ENCODE measurements around the gene SH3TC1.

SH3TC1 gene

DNA sequence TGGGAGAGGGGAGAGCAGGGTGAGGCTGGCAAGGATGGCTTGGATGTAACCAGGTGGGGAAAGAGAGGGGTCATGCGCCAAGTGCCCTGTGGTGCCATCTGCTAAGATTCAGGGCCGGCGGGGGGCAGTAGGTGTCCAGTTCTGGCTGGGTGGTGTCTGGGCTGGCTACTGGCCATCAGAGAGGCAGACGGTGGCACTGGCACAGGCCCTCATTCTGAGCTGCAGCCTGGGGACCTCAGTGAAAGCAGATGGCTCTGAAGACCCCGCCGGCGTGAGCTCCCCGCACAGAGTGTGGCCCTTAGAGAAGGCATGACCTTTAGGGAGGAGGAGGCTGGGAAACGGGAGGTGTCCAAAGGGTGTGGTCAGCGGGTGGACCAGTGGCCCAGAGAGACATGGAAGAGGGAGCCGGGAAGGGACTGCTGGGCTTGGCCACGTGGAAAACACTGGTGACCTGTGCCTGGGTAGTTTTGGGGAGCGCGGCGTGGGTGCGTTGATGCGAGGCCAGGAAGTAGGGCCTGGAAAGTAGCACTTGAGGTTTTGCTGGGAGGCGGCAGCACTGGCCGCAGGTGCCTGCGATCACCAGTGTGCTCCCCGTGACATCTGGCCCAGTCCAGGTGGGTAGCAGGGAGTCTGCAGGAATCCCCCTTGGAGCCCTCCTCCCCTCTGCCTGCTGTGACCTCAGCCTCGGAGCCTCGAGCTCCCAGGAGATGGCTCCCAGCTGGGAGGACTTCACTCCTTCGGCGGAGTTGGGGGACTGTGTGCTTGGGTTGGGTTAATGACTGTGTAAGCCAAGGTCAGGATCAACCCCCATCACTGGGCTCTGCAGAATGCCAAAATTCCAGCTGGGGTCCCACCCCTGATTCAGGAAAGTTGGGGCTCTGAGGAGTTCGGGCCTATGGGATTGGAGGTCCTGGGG, 9.3 kb upstream of the SH3TC1 start:
- DNase-seq (ENCODE audit: low read depth) = no peak
- TF ChIP-seq, protein P1, sequence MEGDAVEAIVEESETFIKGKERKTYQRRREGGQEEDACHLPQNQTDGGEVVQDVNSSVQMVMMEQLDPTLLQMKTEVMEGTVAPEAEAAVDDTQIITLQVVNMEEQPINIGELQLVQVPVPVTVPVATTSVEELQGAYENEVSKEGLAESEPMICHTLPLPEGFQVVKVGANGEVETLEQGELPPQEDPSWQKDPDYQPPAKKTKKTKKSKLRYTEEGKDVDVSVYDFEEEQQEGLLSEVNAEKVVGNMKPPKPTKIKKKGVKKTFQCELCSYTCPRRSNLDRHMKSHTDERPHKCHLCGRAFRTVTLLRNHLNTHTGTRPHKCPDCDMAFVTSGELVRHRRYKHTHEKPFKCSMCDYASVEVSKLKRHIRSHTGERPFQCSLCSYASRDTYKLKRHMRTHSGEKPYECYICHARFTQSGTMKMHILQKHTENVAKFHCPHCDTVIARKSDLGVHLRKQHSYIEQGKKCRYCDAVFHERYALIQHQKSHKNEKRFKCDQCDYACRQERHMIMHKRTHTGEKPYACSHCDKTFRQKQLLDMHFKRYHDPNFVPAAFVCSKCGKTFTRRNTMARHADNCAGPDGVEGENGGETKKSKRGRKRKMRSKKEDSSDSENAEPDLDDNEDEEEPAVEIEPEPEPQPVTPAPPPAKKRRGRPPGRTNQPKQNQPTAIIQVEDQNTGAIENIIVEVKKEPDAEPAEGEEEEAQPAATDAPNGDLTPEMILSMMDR (conservative IDR thresholded peaks at IDR 0.05; ENCODE audit: control insufficient read depth, insufficient read depth, low read depth, low read length) = no peak
- no peak overlapping the region for H3K4me3 ChIP-seq (ENCODE audit: control insufficient read depth, low read depth, low read length)

DNA sequence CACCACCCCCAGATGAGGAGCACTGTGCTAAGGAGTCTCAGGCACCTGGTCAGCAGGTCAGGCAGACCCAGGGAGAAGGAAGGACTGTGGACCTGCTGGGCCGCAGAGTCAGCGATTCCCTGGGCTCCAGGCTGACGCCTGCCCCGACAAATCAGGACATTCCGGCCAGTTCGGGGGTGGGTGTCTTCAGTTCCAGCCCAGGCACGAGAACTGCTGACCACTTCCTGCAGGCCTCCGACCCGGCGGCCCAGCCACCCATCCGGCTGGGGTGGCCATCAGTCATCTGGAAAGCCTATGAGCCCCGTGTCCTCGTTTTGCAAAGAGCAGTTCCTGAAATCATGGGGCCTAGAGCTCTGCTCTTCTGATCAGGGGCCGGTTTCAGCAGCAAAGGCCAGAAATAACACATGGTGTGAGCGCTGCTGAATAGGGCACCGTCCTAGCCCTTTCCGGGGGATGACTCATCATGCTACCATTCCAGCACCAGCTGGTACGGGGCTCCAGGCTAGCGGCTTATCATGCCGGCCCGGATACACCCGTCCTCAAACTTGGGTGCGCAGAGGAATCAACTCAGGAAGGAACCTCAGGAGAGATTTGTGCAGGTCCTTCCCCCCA, 7.8 kb upstream of the SH3TC1 start:
- TF ChIP-seq, protein P1 (conservative IDR thresholded peaks at IDR 0.05; ENCODE audit: control insufficient read depth, insufficient read depth, low read depth, low read length) = no peak
- peak; percentile 53 for DNase-seq (ENCODE audit: low read depth)
- H3K4me3 ChIP-seq (ENCODE audit: control insufficient read depth, low read depth, low read length) = no peak overlapping the region

DNA sequence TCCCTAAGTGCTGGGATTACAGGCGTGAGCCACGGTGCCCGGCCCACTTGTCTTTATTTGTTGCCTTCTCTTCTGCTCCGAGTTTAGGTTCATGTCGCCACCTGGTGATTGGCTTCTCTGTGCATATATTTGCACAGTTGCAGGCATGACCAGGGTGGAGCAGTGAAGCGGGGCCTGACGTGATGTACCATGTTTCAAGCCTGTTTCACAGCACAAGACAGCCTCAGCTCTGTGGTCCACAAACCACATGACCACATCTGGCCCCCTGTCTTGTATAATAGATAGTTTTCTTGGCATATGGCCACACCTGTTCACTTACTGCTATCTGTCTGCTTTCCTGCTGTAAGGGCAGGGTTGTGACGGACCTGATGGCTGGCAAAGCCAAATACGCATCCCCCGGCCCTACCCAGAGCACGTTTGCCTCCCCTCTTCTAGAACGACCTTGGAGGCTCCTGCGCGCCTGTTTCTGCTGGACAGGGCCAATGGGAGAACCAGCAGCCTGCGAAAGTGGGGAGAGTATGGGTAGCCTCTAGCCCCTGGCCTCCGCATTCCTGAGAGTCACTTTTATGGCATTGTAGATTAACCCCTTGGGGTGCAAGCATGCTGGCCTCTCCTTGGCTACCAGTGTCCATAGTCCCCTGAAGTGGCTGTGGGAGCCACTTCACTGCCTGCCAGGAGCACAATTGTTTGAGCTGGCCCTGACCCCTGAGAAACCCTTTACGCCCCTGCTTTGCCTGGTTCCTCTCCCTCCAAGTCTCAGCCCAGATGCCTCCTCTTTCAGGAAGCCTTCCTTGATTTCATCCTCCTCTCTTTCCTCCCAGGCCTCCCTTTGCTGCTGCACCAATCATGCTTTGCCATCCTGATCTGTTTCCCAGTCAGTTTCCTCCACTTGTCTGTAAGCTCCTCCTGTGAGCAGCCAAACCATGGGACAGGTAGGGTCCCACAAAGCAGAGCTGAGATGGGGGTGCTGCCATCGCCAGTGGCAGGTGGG, 6.0 kb upstream of the SH3TC1 start:
- peak; percentile 60 for DNase-seq (ENCODE audit: low read depth)
- TF ChIP-seq, protein P1 (conservative IDR thresholded peaks at IDR 0.05; ENCODE audit: control insufficient read depth, insufficient read depth, low read depth, low read length) = peak; percentile 29
- no peak overlapping the region for H3K4me3 ChIP-seq (ENCODE audit: control insufficient read depth, low read depth, low read length)

DNA sequence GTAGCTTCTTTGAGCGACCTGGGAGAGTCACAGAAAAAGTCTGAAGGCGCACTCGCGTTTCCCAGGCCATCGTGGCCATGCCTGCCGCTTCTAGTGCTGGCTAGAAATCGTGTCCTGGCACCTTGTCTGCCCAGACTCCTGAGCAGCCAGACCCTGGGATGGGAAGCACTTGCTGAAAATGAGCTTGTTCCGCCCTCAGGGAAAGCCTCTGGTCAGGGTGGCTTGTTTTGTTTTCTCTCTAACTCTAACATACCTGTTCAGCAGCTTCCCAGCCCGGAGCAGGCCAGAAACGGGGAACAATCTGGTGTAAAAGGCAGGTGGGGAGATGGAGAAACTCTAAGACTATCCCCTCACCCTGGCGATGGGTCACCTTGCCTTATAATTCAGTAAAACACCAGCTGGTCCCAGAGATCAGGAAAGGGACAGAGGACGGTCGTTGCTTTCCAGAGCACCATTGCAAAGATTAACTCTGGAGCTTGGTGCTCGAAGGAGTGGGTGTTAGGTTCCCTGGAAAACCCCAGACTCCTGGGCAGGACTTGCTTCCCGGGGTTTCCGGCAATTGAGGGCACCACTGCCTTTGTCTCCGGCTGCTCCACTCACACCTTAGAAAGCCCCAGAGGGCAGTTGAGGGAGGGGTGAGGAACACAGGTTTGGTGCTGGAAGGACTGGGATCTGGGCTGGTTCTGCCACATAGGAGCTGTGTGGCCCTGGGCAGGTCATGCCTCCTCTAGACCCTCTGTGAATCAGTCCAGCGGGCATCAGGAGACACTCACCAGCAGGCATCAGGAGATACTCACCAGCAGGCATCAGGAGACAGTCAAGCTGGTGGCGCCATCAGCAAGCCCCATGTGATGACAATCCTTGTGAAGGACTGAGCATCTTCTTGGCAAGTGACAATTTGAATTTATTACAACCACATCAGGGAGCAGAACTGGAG, 4.5 kb upstream of the SH3TC1 start:
- TF ChIP-seq, protein P1 (conservative IDR thresholded peaks at IDR 0.05; ENCODE audit: control insufficient read depth, insufficient read depth, low read depth, low read length) = no peak
- no peak overlapping the region for H3K4me3 ChIP-seq (ENCODE audit: control insufficient read depth, low read depth, low read length)
- no peak for DNase-seq (ENCODE audit: low read depth)

DNA sequence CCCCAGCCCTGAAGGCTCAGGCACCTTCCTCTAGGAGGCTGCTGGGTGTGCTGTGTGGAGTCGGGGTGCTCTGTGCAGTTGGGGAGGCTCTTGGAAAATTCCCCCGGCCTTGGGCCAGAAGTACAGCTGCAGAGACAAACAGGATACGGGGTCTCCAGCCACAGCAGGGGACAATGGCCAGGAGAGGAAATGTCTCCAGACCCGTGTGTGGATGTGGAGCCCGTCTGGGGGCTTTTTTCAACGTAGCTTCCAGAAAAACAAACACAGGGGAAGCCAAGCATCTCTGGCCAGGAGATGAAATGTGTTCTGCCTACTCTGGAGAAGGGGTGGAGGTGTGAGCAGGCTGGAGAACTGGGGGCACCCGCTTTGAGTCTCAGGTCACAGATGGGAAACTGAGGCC, 3.7 kb upstream of the SH3TC1 start:
- TF ChIP-seq, protein P1 (conservative IDR thresholded peaks at IDR 0.05; ENCODE audit: control insufficient read depth, insufficient read depth, low read depth, low read length) = no peak
- no peak for DNase-seq (ENCODE audit: low read depth)
- no peak overlapping the region for H3K4me3 ChIP-seq (ENCODE audit: control insufficient read depth, low read depth, low read length)

All from fibroblast of mammary gland (primary cell).